ENCODE results near the gene KCTD17.

The KCTD17 gene

GRCh38 chr22:37092997-37093396 is 41.5 kb downstream of the KCTD17 start:
- in situ Hi-C loops (cut with MboI; ENCODE audit: low sequenced_read_pairs, unreplicated experiment), result no loop called here
- DNase-seq (ENCODE audit: low spot score), result no peak
- TF ChIP-seq, protein P1, sequence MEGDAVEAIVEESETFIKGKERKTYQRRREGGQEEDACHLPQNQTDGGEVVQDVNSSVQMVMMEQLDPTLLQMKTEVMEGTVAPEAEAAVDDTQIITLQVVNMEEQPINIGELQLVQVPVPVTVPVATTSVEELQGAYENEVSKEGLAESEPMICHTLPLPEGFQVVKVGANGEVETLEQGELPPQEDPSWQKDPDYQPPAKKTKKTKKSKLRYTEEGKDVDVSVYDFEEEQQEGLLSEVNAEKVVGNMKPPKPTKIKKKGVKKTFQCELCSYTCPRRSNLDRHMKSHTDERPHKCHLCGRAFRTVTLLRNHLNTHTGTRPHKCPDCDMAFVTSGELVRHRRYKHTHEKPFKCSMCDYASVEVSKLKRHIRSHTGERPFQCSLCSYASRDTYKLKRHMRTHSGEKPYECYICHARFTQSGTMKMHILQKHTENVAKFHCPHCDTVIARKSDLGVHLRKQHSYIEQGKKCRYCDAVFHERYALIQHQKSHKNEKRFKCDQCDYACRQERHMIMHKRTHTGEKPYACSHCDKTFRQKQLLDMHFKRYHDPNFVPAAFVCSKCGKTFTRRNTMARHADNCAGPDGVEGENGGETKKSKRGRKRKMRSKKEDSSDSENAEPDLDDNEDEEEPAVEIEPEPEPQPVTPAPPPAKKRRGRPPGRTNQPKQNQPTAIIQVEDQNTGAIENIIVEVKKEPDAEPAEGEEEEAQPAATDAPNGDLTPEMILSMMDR (IDR thresholded peaks at IDR 0.05; ENCODE audit: borderline replicate concordance, control extremely low read depth, extremely low read depth, insufficient read depth, missing control alignments), result no peak

- TF ChIP-seq, protein P1 (IDR thresholded peaks at IDR 0.05; ENCODE audit: borderline replicate concordance, control extremely low read depth, extremely low read depth, insufficient read depth, missing control alignments), result no peak
- no peak for DNase-seq (ENCODE audit: low spot score)
- in situ Hi-C loops (cut with MboI; ENCODE audit: low sequenced_read_pairs, unreplicated experiment), result no loop called here
These were observed 42.7 kb downstream of the KCTD17 start for GRCh38 chr22:37094239-37094638.

- in situ Hi-C loops (cut with MboI; ENCODE audit: low sequenced_read_pairs, unreplicated experiment), result no loop called here
- no peak for DNase-seq (ENCODE audit: low spot score)
These were observed 43.6 kb downstream of the KCTD17 start for GRCh38 chr22:37095113-37095512.

DNA sequence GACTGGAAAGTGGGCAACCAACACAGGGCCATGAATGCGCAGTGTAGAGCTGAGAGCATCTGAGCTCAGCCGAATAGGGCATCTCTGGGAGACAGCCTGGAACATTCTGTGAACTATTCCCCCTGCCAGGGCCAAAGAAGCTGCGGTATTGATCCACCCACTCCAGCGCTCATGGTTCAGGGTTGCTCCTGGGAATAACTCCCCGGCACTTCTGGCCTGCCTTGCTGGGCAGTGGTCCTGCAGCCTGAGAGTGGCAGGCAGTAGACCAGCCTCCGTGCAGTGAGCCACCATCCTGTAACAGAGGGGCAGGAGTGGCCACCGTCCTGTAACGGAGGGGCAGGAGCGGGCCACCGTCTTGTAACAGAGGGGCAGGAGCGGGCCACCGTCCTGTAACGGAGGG is 45.8 kb downstream of the KCTD17 start:
- in situ Hi-C loops (cut with MboI; ENCODE audit: low sequenced_read_pairs, unreplicated experiment), result no loop called here
- no peak for DNase-seq (ENCODE audit: low spot score)
- TF ChIP-seq, protein P1 (IDR thresholded peaks at IDR 0.05; ENCODE audit: borderline replicate concordance, control extremely low read depth, extremely low read depth, insufficient read depth, missing control alignments), result no peak

More at GRCh38 chr22:37095113-37095512, 43.6 kb downstream of the KCTD17 start:
- TF ChIP-seq, protein P1 (IDR thresholded peaks at IDR 0.05; ENCODE audit: borderline replicate concordance, control extremely low read depth, extremely low read depth, insufficient read depth, missing control alignments), result no peak

- peak; percentile 60 for DNase-seq (ENCODE audit: low spot score)
- TF ChIP-seq, protein P1 (IDR thresholded peaks at IDR 0.05; ENCODE audit: borderline replicate concordance, control extremely low read depth, extremely low read depth, insufficient read depth, missing control alignments), result peak; percentile 5
- in situ Hi-C loops (cut with MboI; ENCODE audit: low sequenced_read_pairs, unreplicated experiment), result no loop called here
These were observed 47.5 kb downstream of the KCTD17 start for GRCh38 chr22:37098976-37099591.

GRCh38 chr22:37100589-37101127 is 49.1 kb downstream of the KCTD17 start:
- in situ Hi-C loops (cut with MboI; ENCODE audit: low sequenced_read_pairs, unreplicated experiment), result no loop called here
- TF ChIP-seq, protein P1 (IDR thresholded peaks at IDR 0.05; ENCODE audit: borderline replicate concordance, control extremely low read depth, extremely low read depth, insufficient read depth, missing control alignments), result no peak
- peak; percentile 57 for DNase-seq (ENCODE audit: low spot score)
